HCT116 (cell line): ENCODE measurements around the gene NSF.

Experiments
- EZH2 ChIP-seq: fragments of 200-600 bp; sonication (generic); IDR thresholded peaks from 2 replicates; pipeline ENCODE4 v1.6.1; 2017; ENCODE audit warnings: antibody characterized with exemption, mixed run types
- EZH2phosphoT487 ChIP-seq: fragments of 200-600 bp; IDR thresholded peaks from 2 replicates; pipeline ENCODE4 v1.6.1; 2018; ENCODE audit warnings: antibody characterized with exemption, borderline replicate concordance
- POLR2A ChIP-seq: IDR thresholded peaks from 2 replicates; pipeline ENCODE4 v1.7.0; 2011; ENCODE audit warnings: borderline replicate concordance; ENCODE audit not compliant: insufficient read depth, insufficient read length; ENCODE audit errors: extremely low read depth
- POLR2AphosphoS5 ChIP-seq: IDR thresholded peaks from 2 replicates; pipeline ENCODE4 v1.6.1; 2011; ENCODE audit warnings: mild to moderate bottlenecking, low read depth, low read length, moderate library complexity
- RAD21 ChIP-seq: IDR thresholded peaks from 2 replicates; pipeline ENCODE4 v1.6.1; 2012; ENCODE audit warnings: low read depth, mild to moderate bottlenecking
- SIN3A ChIP-seq: IDR thresholded peaks from 2 replicates; pipeline ENCODE4 v1.6.1; 2012; ENCODE audit warnings: low read depth
- SP1 ChIP-seq: IDR thresholded peaks from 2 replicates; pipeline ENCODE4 v1.6.1; 2012; ENCODE audit warnings: low read depth
- SRF ChIP-seq: IDR thresholded peaks from 2 replicates; pipeline ENCODE4 v1.6.1; 2012; ENCODE audit warnings: low read depth
- YY1 ChIP-seq: IDR thresholded peaks from 2 replicates; pipeline ENCODE4 v1.6.1; 2011; ENCODE audit warnings: low read length, low read depth, moderate library complexity, mild to moderate bottlenecking; ENCODE audit not compliant: insufficient replicate concordance; ENCODE audit errors: extremely low read depth
- ZFX ChIP-seq: fragments of 450-650 bp; IDR thresholded peaks from 2 replicates; pipeline ENCODE4 v1.6.1; 2017
- TF ChIP-seq, protein P1 (sequence below), 3 experiments: fragments of 200-600 bp in 1 of 3; sonication (generic) in 1 of 3; IDR thresholded peaks in 2 of 3; conservative IDR thresholded peaks in 1 of 3; 2 replicates each; pipeline ENCODE4 v1.5.1; 2012 to 2017; ENCODE audit warnings: low read depth in 2 of 3, low read length in 2 of 3, antibody characterized with exemption in 1 of 3, borderline replicate concordance in 1 of 3, control low read depth in 1 of 3, mild to moderate bottlenecking in 1 of 3, mixed read lengths in 1 of 3, mixed run types in 1 of 3, moderate library complexity in 1 of 3; ENCODE audit not compliant: insufficient read depth in 1 of 3
- TF ChIP-seq, protein P2 (sequence below): IDR thresholded peaks from 2 replicates; pipeline ENCODE4 v1.6.1; 2012; ENCODE audit warnings: low read depth

DNA sequence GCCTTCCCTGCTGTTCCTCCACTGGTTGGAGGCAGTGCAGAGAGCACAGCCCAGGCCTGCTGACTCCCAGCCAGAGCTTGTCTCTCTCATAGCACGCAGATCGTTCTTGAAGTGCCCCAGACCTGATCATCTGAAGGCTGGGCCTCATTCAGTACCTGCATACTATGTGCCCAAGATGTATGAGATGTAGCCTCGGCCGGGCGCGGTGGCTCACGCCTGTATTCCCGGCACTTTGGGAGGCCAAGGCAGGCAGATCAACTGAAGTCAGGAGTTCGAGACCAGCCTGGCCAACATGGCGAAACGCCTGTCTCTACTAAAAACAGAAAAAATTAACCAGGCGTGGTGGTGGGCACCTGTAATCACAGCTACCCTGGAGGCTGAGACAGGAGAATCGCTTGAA, 197.0 kb downstream of the NSF start:
- TF ChIP-seq, protein P1, sequence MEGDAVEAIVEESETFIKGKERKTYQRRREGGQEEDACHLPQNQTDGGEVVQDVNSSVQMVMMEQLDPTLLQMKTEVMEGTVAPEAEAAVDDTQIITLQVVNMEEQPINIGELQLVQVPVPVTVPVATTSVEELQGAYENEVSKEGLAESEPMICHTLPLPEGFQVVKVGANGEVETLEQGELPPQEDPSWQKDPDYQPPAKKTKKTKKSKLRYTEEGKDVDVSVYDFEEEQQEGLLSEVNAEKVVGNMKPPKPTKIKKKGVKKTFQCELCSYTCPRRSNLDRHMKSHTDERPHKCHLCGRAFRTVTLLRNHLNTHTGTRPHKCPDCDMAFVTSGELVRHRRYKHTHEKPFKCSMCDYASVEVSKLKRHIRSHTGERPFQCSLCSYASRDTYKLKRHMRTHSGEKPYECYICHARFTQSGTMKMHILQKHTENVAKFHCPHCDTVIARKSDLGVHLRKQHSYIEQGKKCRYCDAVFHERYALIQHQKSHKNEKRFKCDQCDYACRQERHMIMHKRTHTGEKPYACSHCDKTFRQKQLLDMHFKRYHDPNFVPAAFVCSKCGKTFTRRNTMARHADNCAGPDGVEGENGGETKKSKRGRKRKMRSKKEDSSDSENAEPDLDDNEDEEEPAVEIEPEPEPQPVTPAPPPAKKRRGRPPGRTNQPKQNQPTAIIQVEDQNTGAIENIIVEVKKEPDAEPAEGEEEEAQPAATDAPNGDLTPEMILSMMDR (IDR thresholded peaks at IDR 0.05 in 2 of 3, conservative IDR thresholded peaks at IDR 0.05 in 1 of 3; ENCODE audit: borderline replicate concordance in 1 of 3, insufficient read depth in 1 of 3, low read depth in 2 of 3, low read length in 2 of 3) = no peak
- TF ChIP-seq EZH2 = no peak
- no peak for TF ChIP-seq POLR2A
- TF ChIP-seq SIN3A = no peak
- no peak for TF ChIP-seq RAD21
- TF ChIP-seq, protein P2, sequence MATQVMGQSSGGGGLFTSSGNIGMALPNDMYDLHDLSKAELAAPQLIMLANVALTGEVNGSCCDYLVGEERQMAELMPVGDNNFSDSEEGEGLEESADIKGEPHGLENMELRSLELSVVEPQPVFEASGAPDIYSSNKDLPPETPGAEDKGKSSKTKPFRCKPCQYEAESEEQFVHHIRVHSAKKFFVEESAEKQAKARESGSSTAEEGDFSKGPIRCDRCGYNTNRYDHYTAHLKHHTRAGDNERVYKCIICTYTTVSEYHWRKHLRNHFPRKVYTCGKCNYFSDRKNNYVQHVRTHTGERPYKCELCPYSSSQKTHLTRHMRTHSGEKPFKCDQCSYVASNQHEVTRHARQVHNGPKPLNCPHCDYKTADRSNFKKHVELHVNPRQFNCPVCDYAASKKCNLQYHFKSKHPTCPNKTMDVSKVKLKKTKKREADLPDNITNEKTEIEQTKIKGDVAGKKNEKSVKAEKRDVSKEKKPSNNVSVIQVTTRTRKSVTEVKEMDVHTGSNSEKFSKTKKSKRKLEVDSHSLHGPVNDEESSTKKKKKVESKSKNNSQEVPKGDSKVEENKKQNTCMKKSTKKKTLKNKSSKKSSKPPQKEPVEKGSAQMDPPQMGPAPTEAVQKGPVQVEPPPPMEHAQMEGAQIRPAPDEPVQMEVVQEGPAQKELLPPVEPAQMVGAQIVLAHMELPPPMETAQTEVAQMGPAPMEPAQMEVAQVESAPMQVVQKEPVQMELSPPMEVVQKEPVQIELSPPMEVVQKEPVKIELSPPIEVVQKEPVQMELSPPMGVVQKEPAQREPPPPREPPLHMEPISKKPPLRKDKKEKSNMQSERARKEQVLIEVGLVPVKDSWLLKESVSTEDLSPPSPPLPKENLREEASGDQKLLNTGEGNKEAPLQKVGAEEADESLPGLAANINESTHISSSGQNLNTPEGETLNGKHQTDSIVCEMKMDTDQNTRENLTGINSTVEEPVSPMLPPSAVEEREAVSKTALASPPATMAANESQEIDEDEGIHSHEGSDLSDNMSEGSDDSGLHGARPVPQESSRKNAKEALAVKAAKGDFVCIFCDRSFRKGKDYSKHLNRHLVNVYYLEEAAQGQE = no peak
- TF ChIP-seq SRF = no peak
- TF ChIP-seq YY1 = no peak
- no peak for TF ChIP-seq POLR2AphosphoS5
- TF ChIP-seq EZH2phosphoT487 = no peak
- TF ChIP-seq SP1 = no peak
- TF ChIP-seq ZFX = no peak
